ENCODE results near the gene HSD17B12. TPM values are rescaled to one million over a fixed set of nuclear protein-coding genes. Genes with fewer than 3 reads are reported as not detected.

The HSD17B12 gene
- total and polyA plus RNA-seq, 2 of the 13 experiments (the other 11 are each of a cell fraction or from before 2014, with no cell fraction given), result 50.3 to 117 TPM

DNA sequence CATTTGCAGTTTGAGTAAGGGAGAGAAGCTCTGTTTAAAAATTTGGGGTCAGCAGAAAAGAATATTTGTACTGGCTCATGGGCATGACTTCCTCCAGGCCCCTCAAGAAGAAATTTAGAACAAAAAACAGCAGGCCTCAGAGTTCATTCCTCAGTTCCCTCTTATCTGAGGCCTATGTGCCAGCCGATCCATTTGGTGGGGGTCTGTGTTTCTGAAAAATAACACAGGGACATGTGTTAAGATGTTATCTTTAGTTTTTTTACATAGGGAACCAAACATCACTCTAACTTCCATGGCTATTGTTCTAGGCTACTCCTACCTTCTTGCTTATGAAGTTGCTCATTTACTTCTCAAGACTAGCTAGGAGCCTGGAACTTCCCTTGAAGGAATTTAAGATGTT, 16.2 kb upstream of the HSD17B12 start:
- Histone ChIP-seq H2AFZ (ENCODE audit: low read length) (no peak overlapping the region), H4K20me1 (ENCODE audit: insufficient read depth, low read length) (no peaks in the 10 kb centered on the region), H3K36me3 (replicated peaks in 1 of 2; ENCODE audit: control insufficient read depth in 1 of 2, insufficient read depth in 2 of 2, low read length in 2 of 2) (no peaks in the 10 kb centered on the region), H3K4me2 (ENCODE audit: low read depth, low read length) (no peak overlapping the region), H3K4me1 (ENCODE audit: insufficient read depth, low read length) (no peaks in the 10 kb centered on the region), H3K9me3 (ENCODE audit: low read length) (no peaks in the 10 kb centered on the region), H3K4me3 (replicated peaks in 1 of 3; ENCODE audit: insufficient read depth in 1 of 3, low read depth in 2 of 3, low read length in 3 of 3) (no peak overlapping the region), H3K27ac (ENCODE audit: extremely low read length, insufficient read depth, low read length) (no peak overlapping the region), H3K79me2 (ENCODE audit: insufficient read depth, low read length) (no peaks in the 10 kb centered on the region), H3K9ac (ENCODE audit: insufficient read depth, low read depth, low read length) (no peak overlapping the region), H3K27me3 (ENCODE audit: control insufficient read depth in 1 of 2, insufficient read depth in 2 of 2, low read length in 2 of 2) (peaks cover 0 to 4% of the 10 kb centered on the region in 2 experiments; a peak in 1 of 5 replicates)
- ATAC-seq (no peak), FAIRE-seq (no peak), DNase-seq (ENCODE audit: low spot score) (no peak)
- ChIA-PET CTCF (ENCODE audit: low intra/inter-chr PET ratio, low total read pairs) (no interaction called here), POLR2A (no interaction called here)
- intact Hi-C loops (cut with micrococcal nuclease; ENCODE audit: unreplicated experiment), result no loop called here
- in situ Hi-C loops (cut with HindIII; ENCODE audit: extremely low pct_ligation_motif_present, low pct_unique_long_range_greater_than_20kb), result no loop called here
- TF ChIP-seq ZNF619 (CRISPR knock-in tag; IDR thresholded peaks at IDR 0.05), result no peak
- TF ChIP-seq U2AF1 (optimal IDR thresholded peaks at IDR 0.05; ENCODE audit: low read depth, low read length), result no peak
- TF ChIP-seq, protein P1, sequence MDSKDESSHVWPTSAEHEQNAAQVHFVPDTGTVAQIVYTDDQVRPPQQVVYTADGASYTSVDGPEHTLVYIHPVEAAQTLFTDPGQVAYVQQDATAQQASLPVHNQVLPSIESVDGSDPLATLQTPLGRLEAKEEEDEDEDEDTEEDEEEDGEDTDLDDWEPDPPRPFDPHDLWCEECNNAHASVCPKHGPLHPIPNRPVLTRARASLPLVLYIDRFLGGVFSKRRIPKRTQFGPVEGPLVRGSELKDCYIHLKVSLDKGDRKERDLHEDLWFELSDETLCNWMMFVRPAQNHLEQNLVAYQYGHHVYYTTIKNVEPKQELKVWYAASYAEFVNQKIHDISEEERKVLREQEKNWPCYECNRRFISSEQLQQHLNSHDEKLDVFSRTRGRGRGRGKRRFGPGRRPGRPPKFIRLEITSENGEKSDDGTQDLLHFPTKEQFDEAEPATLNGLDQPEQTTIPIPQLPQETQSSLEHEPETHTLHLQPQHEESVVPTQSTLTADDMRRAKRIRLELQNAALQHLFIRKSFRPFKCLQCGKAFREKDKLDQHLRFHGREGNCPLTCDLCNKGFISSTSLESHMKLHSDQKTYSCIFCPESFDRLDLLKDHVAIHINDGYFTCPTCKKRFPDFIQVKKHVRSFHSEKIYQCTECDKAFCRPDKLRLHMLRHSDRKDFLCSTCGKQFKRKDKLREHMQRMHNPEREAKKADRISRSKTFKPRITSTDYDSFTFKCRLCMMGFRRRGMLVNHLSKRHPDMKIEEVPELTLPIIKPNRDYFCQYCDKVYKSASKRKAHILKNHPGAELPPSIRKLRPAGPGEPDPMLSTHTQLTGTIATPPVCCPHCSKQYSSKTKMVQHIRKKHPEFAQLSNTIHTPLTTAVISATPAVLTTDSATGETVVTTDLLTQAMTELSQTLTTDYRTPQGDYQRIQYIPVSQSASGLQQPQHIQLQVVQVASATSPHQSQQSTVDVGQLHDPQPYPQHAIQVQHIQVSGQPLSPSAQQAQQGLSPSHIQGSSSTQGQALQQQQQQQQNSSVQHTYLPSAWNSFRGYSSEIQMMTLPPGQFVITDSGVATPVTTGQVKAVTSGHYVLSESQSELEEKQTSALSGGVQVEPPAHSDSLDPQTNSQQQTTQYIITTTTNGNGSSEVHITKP (CRISPR knock-in tag; IDR thresholded peaks at IDR 0.05; ENCODE audit: low read depth), result no peak
- TF ChIP-seq NBN (conservative IDR thresholded peaks at IDR 0.05), result no peak
- TF ChIP-seq ZNF570 (CRISPR knock-in tag; IDR thresholded peaks at IDR 0.05; ENCODE audit: borderline replicate concordance), result no peak
- TF ChIP-seq, protein P2, sequence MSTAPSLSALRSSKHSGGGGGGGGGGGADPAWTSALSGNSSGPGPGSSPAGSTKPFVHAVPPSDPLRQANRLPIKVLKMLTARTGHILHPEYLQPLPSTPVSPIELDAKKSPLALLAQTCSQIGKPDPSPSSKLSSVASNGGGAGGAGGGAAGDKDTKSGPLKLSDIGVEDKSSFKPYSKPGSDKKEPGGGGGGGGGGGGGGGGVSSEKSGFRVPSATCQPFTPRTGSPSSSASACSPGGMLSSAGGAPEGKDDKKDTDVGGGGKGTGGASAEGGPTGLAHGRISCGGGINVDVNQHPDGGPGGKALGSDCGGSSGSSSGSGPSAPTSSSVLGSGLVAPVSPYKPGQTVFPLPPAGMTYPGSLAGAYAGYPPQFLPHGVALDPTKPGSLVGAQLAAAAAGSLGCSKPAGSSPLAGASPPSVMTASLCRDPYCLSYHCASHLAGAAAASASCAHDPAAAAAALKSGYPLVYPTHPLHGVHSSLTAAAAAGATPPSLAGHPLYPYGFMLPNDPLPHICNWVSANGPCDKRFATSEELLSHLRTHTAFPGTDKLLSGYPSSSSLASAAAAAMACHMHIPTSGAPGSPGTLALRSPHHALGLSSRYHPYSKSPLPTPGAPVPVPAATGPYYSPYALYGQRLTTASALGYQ (CRISPR knock-in tag; IDR thresholded peaks at IDR 0.05), result no peak
- TF ChIP-seq, protein P3, sequence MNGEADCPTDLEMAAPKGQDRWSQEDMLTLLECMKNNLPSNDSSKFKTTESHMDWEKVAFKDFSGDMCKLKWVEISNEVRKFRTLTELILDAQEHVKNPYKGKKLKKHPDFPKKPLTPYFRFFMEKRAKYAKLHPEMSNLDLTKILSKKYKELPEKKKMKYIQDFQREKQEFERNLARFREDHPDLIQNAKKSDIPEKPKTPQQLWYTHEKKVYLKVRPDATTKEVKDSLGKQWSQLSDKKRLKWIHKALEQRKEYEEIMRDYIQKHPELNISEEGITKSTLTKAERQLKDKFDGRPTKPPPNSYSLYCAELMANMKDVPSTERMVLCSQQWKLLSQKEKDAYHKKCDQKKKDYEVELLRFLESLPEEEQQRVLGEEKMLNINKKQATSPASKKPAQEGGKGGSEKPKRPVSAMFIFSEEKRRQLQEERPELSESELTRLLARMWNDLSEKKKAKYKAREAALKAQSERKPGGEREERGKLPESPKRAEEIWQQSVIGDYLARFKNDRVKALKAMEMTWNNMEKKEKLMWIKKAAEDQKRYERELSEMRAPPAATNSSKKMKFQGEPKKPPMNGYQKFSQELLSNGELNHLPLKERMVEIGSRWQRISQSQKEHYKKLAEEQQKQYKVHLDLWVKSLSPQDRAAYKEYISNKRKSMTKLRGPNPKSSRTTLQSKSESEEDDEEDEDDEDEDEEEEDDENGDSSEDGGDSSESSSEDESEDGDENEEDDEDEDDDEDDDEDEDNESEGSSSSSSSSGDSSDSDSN (CRISPR knock-in tag; IDR thresholded peaks at IDR 0.05), result no peak
- no peak for TF ChIP-seq SNAI1 (CRISPR knock-in tag; IDR thresholded peaks at IDR 0.05; ENCODE audit: borderline replicate concordance)
- no peak for TF ChIP-seq NONO (IDR thresholded peaks at IDR 0.05)
- no peak for TF ChIP-seq NONO (CRISPR knock-in tag; conservative IDR thresholded peaks at IDR 0.05)
- no peak for TF ChIP-seq ZNF552 (CRISPR knock-in tag; IDR thresholded peaks at IDR 0.05; ENCODE audit: borderline replicate concordance)
- no peak for TF ChIP-seq FOXK1 (CRISPR knock-in tag; IDR thresholded peaks at IDR 0.05; ENCODE audit: borderline replicate concordance, low read depth)
- TF ChIP-seq MATR3 (CRISPR knock-in tag; IDR thresholded peaks at IDR 0.05), result no peak
- TF ChIP-seq IKZF1 (IDR thresholded peaks at IDR 0.05), result no peak
- no peak for TF ChIP-seq SALL1 (CRISPR knock-in tag; IDR thresholded peaks at IDR 0.05)
- no peak for TF ChIP-seq FOXK2 (IDR thresholded peaks at IDR 0.05)
- no peak for TF ChIP-seq MEIS2 (CRISPR knock-in tag; IDR thresholded peaks at IDR 0.05)
- TF ChIP-seq THAP11 (CRISPR knock-in tag; IDR thresholded peaks at IDR 0.05), result no peak
- no peak for TF ChIP-seq ASH2L (IDR thresholded peaks at IDR 0.05; ENCODE audit: insufficient read length, low read depth, low read length)
- no peak for TF ChIP-seq TRIM24 (CRISPR knock-in tag; IDR thresholded peaks at IDR 0.05)
- TF ChIP-seq ZNF674 (CRISPR knock-in tag; IDR thresholded peaks at IDR 0.05; ENCODE audit: low read depth), result no peak
- WGBS (ENCODE audit: low lambda C conversion rate), result 0% methylated on average over 1 of the region's 1 CpG
- no TSS peak for BruUV-seq (replicated peaks)
